GM21381 (cell line): Measurements from ENCODE around the gene COPZ1.
"Not testable (repeated sequence)": the region's sequence is repeated elsewhere in the genome, so short reads cannot be mapped to it uniquely, and the experiment has no call there.

ENCODE experiments used
- ATAC-seq: cut with Tn5 transposase; IDR thresholded peaks from one replicate; pipeline ENCODE4 v1.9.1; 2021; ENCODE audit warnings: mild to moderate bottlenecking, moderate library complexity; ENCODE audit not compliant: unreplicated experiment

The COPZ1 gene

GRCh38 chr12:54294152-54294952 is 30.6 kb upstream of the COPZ1 start:
- no peak for ATAC-seq

GRCh38 chr12:54294953-54295566 is 29.9 kb upstream of the COPZ1 start:
- no peak for ATAC-seq

GRCh38 chr12:54296393-54297099 is 28.4 kb upstream of the COPZ1 start:
- no peak for ATAC-seq

- ATAC-seq: no peak
Observed at GRCh38 chr12:54298904-54299303, 26.0 kb upstream of the COPZ1 start.

GRCh38 chr12:54299515-54300224 is 25.3 kb upstream of the COPZ1 start:
- no peak for ATAC-seq

GRCh38 chr12:54300225-54300731 is 24.7 kb upstream of the COPZ1 start:
- ATAC-seq: no peak

- ATAC-seq: no peak
Observed at GRCh38 chr12:54300732-54301427, 24.1 kb upstream of the COPZ1 start, which contains the start of gene NFE2. TSS of gene NFE2 (minus strand) at chr12:54301015. CDS start at chr12:54295248, 5,767 bp downstream.

- no peak for ATAC-seq
Observed at GRCh38 chr12:54301428-54302048, 23.4 kb upstream of the COPZ1 start.

- ATAC-seq: no peak
Observed at GRCh38 chr12:54303640-54304039, 21.3 kb upstream of the COPZ1 start.

GRCh38 chr12:54304187-54304810 is 20.6 kb upstream of the COPZ1 start:
- ATAC-seq: no peak

- no peak for ATAC-seq
Observed at GRCh38 chr12:54306925-54307741, 17.8 kb upstream of the COPZ1 start.

GRCh38 chr12:54311051-54311450 is 13.9 kb upstream of the COPZ1 start:
- no peak for ATAC-seq

GRCh38 chr12:54312309-54312708 is 12.6 kb upstream of the COPZ1 start:
- ATAC-seq: not testable (repeated sequence)

- no peak for ATAC-seq
Observed at GRCh38 chr12:54321363-54321762, 3.6 kb upstream of the COPZ1 start.

- not testable (repeated sequence) for ATAC-seq
Observed at GRCh38 chr12:54325442-54326109, 645 bp downstream of the COPZ1 start.

- no peak for ATAC-seq
Observed at GRCh38 chr12:54328595-54329337, 3.8 kb downstream of the COPZ1 start.

GRCh38 chr12:54329759-54330158 is 4.8 kb downstream of the COPZ1 start:
- ATAC-seq: no peak
